IPS-20b (cell line): ENCODE measurements around the gene INTS11.

Source experiments
- H3K27ac ChIP-seq: one replicate; pipeline ENCODE4 v1.5.1; 2013; ENCODE audit warnings: low read length
- H3K27me3 ChIP-seq: 2 replicates; pipeline ENCODE4 v1.6.1; 2013; ENCODE audit warnings: mild to moderate bottlenecking, low read length, inconsistent platforms; ENCODE audit not compliant: insufficient read depth
- H3K36me3 ChIP-seq: 2 replicates; pipeline ENCODE4 v1.6.1; 2013; ENCODE audit warnings: low read depth, mild to moderate bottlenecking, inconsistent platforms, low read length, moderate library complexity; ENCODE audit not compliant: insufficient read depth
- H3K4me1 ChIP-seq: 2 replicates; pipeline ENCODE4 v1.6.1; 2013; ENCODE audit warnings: mild to moderate bottlenecking, control low read depth, inconsistent platforms, low read length, moderate library complexity; ENCODE audit not compliant: insufficient read depth
- H3K4me3 ChIP-seq: 2 replicates; pipeline ENCODE4 v1.5.1; 2013; ENCODE audit warnings: mild to moderate bottlenecking, low read length, inconsistent platforms
- H3K9ac ChIP-seq: 2 replicates; pipeline ENCODE4 v1.6.1; 2013; ENCODE audit warnings: low read depth, mild to moderate bottlenecking, inconsistent platforms, low read length, moderate library complexity
- H3K9me3 ChIP-seq: 2 replicates; pipeline ENCODE4 v1.6.1; 2013; ENCODE audit warnings: mild to moderate bottlenecking, low read depth, low read length, inconsistent platforms; ENCODE audit not compliant: insufficient read depth

INTS11 gene

GRCh38 chr1:1306070-1306660, 18.3 kb downstream of the INTS11 start:
- Histone ChIP-seq H3K27ac (no peak overlapping the region), H3K36me3 (peaks cover 13% of the 10 kb centered on the region), H3K9me3 (no peaks in the 10 kb centered on the region), H3K27me3 (peaks cover 8% of the 10 kb centered on the region; the same call in 1 of the 2 replicates), H3K4me1 (peaks cover 15% of the 10 kb centered on the region), H3K9ac (peak overlapping the region; percentile 32; the same call in 1 of the 2 replicates), H3K4me3 (peak overlapping the region; percentile 75; the same call in 1 of the 2 replicates)

GRCh38 chr1:1305300-1306069, 19.0 kb downstream of the INTS11 start:
- Histone ChIP-seq H3K27ac (no peak overlapping the region), H3K9ac (peak overlapping the region; percentile 40; the same call in 1 of the 2 replicates), H3K4me1 (peaks cover 15% of the 10 kb centered on the region), H3K9me3 (no peaks in the 10 kb centered on the region), H3K36me3 (peaks cover 6% of the 10 kb centered on the region), H3K4me3 (peak overlapping the region; percentile 17; the same call in 1 of the 2 replicates), H3K27me3 (peaks cover 8% of the 10 kb centered on the region; the same call in 1 of the 2 replicates)

GRCh38 chr1:1304331-1305299, 19.8 kb downstream of the INTS11 start:
- H3K4me1 ChIP-seq = peaks cover 11% of the 10 kb centered on the region

GRCh38 chr1:1303736-1304135, 20.7 kb downstream of the INTS11 start:
- Histone ChIP-seq H3K9ac (no peak overlapping the region), H3K27ac (no peak overlapping the region), H3K9me3 (no peaks in the 10 kb centered on the region), H3K4me3 (no peak overlapping the region), H3K27me3 (peaks cover 8% of the 10 kb centered on the region; the same call in 1 of the 2 replicates), H3K36me3 (no peaks in the 10 kb centered on the region), H3K4me1 (peaks cover 11% of the 10 kb centered on the region)

More at GRCh38 chr1:1304331-1305299, 19.8 kb downstream of the INTS11 start:
- H3K9me3 ChIP-seq = no peaks in the 10 kb centered on the region
- H3K36me3 ChIP-seq = no peaks in the 10 kb centered on the region
- H3K27ac ChIP-seq = no peak overlapping the region
- H3K27me3 ChIP-seq = peaks cover 8% of the 10 kb centered on the region; the same call in 1 of the 2 replicates
- peak overlapping the region; percentile 40; the same call in 1 of the 2 replicates for H3K9ac ChIP-seq
- peak overlapping the region; percentile 17; the same call in 1 of the 2 replicates for H3K4me3 ChIP-seq

- no peak overlapping the region for H3K27ac ChIP-seq
- H3K27me3 ChIP-seq = peaks cover 8% of the 10 kb centered on the region; the same call in 1 of the 2 replicates
- H3K4me3 ChIP-seq = no peak overlapping the region
- H3K36me3 ChIP-seq = no peaks in the 10 kb centered on the region
- H3K9ac ChIP-seq = no peak overlapping the region
- no peaks in the 10 kb centered on the region for H3K9me3 ChIP-seq
- peaks cover 11% of the 10 kb centered on the region for H3K4me1 ChIP-seq
Measured at GRCh38 chr1:1302951-1303509, 21.4 kb downstream of the INTS11 start.

- Histone ChIP-seq H3K9ac (no peak overlapping the region), H3K36me3 (no peaks in the 10 kb centered on the region), H3K4me3 (no peak overlapping the region), H3K27me3 (peaks cover 6% of the 10 kb centered on the region; the same call in 1 of the 2 replicates), H3K4me1 (peaks cover 9% of the 10 kb centered on the region), H3K27ac (no peak overlapping the region), H3K9me3 (no peaks in the 10 kb centered on the region)
Measured at GRCh38 chr1:1302006-1302430, 22.4 kb downstream of the INTS11 start.

GRCh38 chr1:1300352-1300739, 24.1 kb downstream of the INTS11 start:
- Histone ChIP-seq H3K36me3 (no peaks in the 10 kb centered on the region), H3K4me1 (peaks cover 7% of the 10 kb centered on the region; the same call in 1 of the 2 replicates), H3K9me3 (no peaks in the 10 kb centered on the region), H3K27me3 (no peaks in the 10 kb centered on the region), H3K9ac (no peak overlapping the region), H3K27ac (no peak overlapping the region), H3K4me3 (no peak overlapping the region)

GRCh38 chr1:1299686-1300351, 24.6 kb downstream of the INTS11 start:
- no peaks in the 10 kb centered on the region for H3K9me3 ChIP-seq
- peaks cover 3% of the 10 kb centered on the region; the same call in 1 of the 2 replicates for H3K4me1 ChIP-seq
- no peak overlapping the region for H3K4me3 ChIP-seq
- no peaks in the 10 kb centered on the region for H3K36me3 ChIP-seq
- H3K27me3 ChIP-seq = no peaks in the 10 kb centered on the region
- no peak overlapping the region for H3K9ac ChIP-seq
- no peak overlapping the region for H3K27ac ChIP-seq

GRCh38 chr1:1298861-1299685, 25.4 kb downstream of the INTS11 start:
- no peaks in the 10 kb centered on the region for H3K36me3 ChIP-seq
- no peaks in the 10 kb centered on the region for H3K4me1 ChIP-seq
- no peak overlapping the region for H3K27ac ChIP-seq
- no peaks in the 10 kb centered on the region for H3K9me3 ChIP-seq
- no peak overlapping the region for H3K4me3 ChIP-seq
- H3K9ac ChIP-seq = no peak overlapping the region
- H3K27me3 ChIP-seq = no peaks in the 10 kb centered on the region

- Histone ChIP-seq H3K27me3 (no peaks in the 10 kb centered on the region), H3K9ac (no peak overlapping the region), H3K4me3 (no peak overlapping the region), H3K4me1 (no peaks in the 10 kb centered on the region), H3K27ac (no peak overlapping the region), H3K36me3 (no peaks in the 10 kb centered on the region), H3K9me3 (no peaks in the 10 kb centered on the region)
Measured at GRCh38 chr1:1297802-1298424, 26.5 kb downstream of the INTS11 start.
